Measurements from ENCODE around the gene TMEM98.
A peak's percentile ranks its signal among the peaks of the same experiment; 100 is the strongest.
"Not testable (repeated sequence)": the region's sequence is repeated elsewhere in the genome, so short reads cannot be mapped to it uniquely, and the experiment has no call there.

Gene TMEM98

GRCh38 chr17:32927724-32928585 lies at the start of gene TMEM98:
Gene TMEM98, plus strand, starts transcription at chr17:32928153. Its CDS starts 3,376 bp downstream, at chr17:32931529.
- FAIRE-seq = no peak
- DNase-seq (ENCODE audit: insufficient read length, low spot score) = no peak

DNA sequence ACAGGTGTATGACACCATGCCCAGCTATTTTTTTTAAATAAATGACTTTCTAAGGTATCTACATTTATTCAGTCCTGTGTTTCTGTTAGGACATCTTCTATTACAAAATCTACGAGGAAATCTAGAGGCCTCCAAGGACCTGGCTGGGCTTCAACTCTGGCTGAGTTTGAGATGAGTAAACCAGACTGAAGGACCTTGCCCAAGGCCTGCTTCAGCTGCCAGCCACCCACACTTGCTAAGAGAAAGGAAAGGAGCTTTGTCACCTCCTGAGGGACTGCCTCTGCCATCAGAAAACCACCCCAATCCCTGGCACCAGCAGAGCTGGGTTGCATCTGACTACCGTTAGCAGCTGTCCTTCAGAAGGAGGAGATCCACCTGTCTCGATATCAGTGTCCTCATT lies 49.7 kb upstream of the TMEM98 start:
- DNase-seq (ENCODE audit: insufficient read length, low spot score) (no peak), FAIRE-seq (no peak)

DNA sequence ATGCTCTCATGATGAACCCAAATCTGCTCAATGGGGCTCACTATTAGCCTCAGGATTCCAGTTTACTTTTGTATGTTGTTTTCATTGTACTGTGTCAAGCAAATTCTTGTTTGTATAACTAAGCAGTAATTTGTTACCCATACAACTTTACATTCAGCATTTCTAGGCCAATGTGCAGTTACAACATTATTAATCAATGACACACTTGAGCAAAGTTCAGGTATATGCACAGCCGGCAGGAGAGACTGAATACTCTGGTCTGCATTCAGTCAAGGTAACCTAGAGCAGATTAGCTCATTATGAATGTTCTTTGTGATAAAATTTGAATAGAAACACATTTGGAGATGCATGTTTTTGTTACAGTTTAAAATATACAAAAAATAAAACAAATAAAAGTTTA lies 48.8 kb upstream of the TMEM98 start:
- DNase-seq (ENCODE audit: insufficient read length, low spot score) = no peak
- no peak for FAIRE-seq

DNA sequence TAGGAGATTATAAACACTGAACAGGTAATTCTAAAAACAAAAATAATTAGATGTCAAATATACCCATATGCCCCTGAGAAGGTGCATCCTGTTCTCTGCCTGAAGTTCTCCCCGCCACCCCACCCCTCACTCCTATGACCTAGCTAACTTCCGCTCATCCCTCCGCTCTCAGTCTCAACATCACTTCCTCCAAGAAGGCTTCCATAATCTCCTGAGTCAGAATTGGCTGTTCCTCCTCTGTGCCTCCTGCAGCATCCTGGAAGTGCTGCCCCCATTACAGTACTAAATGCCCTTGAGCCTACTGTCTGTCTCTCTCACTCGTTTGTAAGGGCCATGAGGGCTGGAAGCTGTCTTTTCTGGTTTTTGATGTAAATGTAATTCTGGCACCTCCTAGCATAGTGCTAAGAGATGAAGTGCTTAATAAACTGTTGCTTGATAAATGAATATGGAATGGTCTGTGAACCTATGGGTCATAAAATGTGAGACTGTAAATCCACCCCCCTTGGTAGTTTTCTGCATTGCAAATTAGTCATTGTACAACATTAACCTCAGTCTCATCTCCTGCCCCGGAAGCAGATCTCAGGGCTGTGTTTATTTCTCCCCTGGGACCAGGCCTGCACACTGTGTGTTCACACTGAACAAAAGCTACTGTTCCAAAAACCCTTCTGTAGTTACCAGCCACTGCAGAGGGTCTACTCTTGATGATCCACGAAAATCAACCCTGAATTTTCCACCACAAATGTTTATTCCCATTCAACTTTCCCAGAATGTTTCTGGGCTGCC lies 47.1 kb upstream of the TMEM98 start:
- FAIRE-seq (no peak), DNase-seq (ENCODE audit: insufficient read length, low spot score) (peak; percentile 9)

DNA sequence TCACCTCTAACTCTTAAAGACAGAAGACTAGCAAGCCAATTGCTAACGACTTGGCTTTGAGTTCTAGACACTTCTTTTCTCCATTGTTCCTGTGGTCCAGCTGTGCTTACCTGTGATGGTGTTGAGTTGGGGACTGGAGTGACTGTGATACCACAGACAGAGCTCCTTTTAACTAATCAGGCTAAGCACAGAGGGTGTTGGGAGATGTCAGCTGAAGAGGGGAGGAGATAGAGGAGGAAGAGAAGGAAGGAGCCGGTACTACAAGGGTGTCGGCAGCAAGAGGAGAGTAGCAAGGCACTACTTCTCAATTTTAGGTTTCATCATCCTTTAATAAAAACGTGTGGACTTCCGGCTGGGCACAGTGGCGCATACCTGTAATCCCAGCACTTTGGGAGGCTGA lies 45.9 kb upstream of the TMEM98 start:
- FAIRE-seq (no peak), DNase-seq (ENCODE audit: insufficient read length, low spot score) (no peak)

- FAIRE-seq = no peak
- no peak for DNase-seq (ENCODE audit: insufficient read length, low spot score)
Observed at GRCh38 chr17:32882734-32883133, 45.2 kb upstream of the TMEM98 start.

GRCh38 chr17:32886951-32887350 lies 41.0 kb upstream of the TMEM98 start:
- DNase-seq (ENCODE audit: insufficient read length, low spot score) = not testable (repeated sequence)

GRCh38 chr17:32887410-32887809 lies 40.5 kb upstream of the TMEM98 start:
- DNase-seq (ENCODE audit: insufficient read length, low spot score); FAIRE-seq: not testable (repeated sequence)

More at GRCh38 chr17:32886951-32887350, 41.0 kb upstream of the TMEM98 start:
- not testable (repeated sequence) for FAIRE-seq

DNA sequence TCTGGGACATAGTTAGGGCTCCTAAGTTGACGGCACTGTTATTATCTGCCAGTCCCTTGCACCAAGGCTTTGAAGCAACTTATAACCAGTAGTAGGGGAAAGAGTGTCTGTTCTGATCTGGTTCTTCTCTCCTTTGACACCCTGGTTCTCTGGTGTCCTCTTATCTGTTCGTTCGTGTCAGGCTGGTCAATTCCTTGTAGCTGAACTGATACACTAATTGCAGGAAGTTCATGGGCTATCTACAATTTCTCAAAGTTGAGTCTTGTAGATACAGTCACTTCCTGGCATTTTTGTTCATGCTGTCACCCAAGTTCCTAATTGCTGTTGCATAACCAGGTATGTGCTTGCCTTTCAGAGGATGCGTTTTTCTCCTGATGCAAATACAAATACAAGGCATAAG lies 33.7 kb upstream of the TMEM98 start:
- FAIRE-seq (no peak), DNase-seq (ENCODE audit: insufficient read length, low spot score) (no peak)

DNA sequence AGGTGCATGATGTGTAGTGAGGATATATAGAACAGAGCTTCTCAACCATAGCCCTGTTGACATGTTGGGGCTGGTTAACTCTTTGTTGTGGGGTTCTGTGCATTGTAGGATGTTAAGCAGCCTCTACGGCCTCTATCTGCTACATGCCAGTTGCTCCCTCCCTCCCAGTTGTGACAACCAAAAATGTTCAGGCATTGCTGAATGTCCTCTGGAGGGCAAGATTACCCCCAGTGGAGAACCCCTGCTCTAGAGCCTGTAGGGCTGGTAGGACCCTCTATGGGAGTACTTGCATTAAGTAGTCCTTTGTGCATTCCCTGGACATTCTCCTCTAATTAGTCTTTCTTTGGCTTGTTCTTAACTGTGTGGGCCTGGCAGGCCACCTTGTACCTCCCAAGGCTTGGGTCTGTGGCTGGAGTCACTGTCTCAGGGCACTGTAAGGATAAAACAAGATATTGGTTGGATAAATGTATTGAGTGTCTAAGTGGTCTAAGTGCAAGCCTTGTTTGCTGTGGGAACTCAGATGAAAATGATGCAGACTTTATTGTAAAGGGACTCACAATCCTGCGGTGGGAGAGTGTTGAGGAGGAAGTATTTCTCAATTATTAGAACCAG lies 31.2 kb upstream of the TMEM98 start:
- DNase-seq (ENCODE audit: insufficient read length, low spot score) (no peak), FAIRE-seq (no peak)

DNA sequence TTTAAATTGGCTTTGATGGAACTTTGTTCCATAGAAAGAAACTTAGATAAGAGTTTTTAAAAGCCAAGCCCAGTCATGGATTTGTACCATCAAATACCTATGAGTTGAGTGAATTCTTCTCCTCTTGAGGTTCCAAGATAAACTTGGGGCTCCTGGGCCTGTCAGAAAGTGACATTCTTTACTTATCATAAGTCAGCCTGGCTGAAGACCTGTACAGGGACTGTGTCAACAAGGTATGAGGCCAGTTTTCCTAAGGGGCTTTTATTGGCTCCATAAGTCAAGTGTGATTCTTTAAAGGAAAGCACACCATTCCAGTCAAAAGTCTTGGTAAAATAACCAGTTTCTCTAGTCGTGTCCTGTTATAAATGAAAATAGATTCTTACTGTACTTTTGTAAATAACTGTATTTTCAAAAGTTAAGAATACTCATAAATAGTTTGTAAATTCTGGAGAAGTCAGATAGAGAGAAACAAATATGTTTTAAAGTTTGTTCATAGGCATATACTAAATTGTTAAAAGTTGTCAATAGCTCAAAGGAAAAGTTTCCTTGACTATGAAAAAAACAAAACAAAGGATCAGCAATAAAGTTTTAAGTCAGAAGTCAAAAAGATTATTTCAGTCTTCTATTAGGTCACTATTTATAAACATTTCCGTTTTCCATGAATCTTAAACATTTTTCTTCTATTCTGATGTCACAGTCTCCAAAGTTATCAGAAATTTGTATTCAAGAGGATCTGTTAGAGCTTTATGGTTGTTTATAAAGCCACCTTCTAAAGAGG lies 28.5 kb upstream of the TMEM98 start:
- FAIRE-seq = no peak

GRCh38 chr17:32901743-32902142 lies 26.2 kb upstream of the TMEM98 start:
- FAIRE-seq (no peak), DNase-seq (ENCODE audit: insufficient read length, low spot score) (no peak)

More for the DNA sequence above, 28.5 kb upstream of the TMEM98 start:
- DNase-seq (ENCODE audit: insufficient read length, low spot score) = no peak

GRCh38 chr17:32903774-32904673 lies 23.9 kb upstream of the TMEM98 start:
- DNase-seq (ENCODE audit: insufficient read length, low spot score) = no peak
- no peak for FAIRE-seq

GRCh38 chr17:32904891-32905290 lies 23.1 kb upstream of the TMEM98 start:
- no peak for FAIRE-seq
- no peak for DNase-seq (ENCODE audit: insufficient read length, low spot score)

DNA sequence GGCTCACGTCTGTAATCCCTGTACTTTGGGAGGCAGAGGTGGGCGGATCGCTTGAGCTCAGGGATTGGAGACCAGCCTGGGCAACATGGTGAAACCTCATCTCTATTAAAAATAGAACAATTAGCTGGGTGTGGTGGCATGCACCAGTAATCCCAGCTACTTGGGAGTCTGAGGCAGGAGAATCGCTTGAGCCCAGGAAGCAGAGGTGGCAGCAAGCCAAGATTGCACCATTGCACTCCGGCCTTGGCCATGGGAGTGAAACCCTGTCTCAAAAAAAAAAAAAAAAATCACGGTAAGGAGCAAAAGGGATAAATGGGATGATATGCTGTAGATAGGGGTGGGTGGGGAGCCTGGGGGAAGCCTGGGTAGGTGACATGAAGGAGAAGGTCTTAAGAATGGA lies 20.4 kb upstream of the TMEM98 start:
- DNase-seq (ENCODE audit: insufficient read length, low spot score) (no peak), FAIRE-seq (no peak)

GRCh38 chr17:32909787-32910369 lies 18.1 kb upstream of the TMEM98 start:
- DNase-seq (ENCODE audit: insufficient read length, low spot score) (peak; percentile 70), FAIRE-seq (peak; percentile 93)

GRCh38 chr17:32910769-32911168 lies 17.2 kb upstream of the TMEM98 start:
- FAIRE-seq (no peak), DNase-seq (ENCODE audit: insufficient read length, low spot score) (no peak)

DNA sequence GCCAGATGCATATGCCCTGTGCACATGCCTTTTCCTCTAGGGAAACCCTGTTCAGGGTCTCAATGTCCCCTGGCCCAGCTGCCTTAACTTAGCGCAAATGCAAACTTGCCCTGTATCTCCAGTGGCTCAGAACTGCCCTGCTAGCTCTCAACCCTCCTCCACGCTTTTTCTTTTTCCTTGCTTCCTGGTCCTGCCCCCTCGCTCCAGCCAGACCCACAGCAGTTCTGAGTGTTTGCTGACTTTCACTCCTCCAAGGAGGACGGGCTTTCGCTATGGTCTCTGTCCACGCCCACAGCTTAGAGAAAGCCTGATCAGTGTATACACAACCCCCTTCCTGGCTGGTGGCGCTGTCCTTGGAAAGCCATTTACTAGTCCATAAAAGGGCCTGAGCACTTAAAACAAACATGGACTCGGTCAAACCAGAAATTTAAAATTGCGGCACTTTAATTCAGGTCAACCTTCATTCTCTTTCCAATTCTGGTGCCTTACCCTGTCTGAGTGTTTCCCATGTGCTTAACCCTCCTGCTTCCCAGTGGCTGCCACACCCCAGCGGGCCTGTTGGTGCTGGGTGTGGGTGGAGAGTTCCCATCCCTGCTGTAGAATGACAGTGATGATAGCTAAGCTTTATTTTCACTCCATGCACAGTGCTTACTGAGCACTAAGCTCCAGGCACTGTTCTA lies 15.6 kb upstream of the TMEM98 start:
- FAIRE-seq (no peak), DNase-seq (ENCODE audit: insufficient read length, low spot score) (no peak)

DNA sequence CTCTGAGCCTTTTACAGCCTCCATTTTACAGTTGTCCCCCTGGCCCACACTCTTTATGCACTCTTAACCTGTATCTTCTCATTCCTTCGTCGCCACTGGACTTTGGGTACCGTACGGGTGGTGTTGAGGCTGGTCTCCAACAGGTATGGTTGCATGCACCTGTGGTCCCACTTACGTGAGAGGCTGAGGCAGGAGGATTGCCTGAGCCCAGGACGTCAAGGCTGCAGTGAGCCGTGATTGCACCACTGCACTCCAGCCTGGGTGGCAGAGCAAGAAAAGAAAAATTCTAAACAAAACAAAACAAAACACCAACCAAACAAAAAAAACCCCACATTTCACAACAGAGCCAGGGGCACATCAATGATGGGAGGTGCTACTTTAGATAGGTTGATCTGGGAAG lies 14.4 kb upstream of the TMEM98 start:
- DNase-seq (ENCODE audit: insufficient read length, low spot score) (no peak), FAIRE-seq (no peak)
